DND-41 (cell line): ENCODE measurements around the gene ALG3.

Experiments used
- ATAC-seq: fragments of 200-7000 bp; cut with Tn5 transposase; 3 replicates; pipeline ENCODE4 v1.9.1; 2021; ENCODE audit warnings: low read depth; ENCODE audit not compliant: insufficient read depth
- DNase-seq: peaks from one replicate; pipeline ENCODE4 v3.0.0-alpha.2; 2020
- H2AFZ ChIP-seq: 2 replicates; pipeline ENCODE4 v1.6.0; 2012; ENCODE audit warnings: low read depth, low read length
- H3K27ac ChIP-seq: 2 replicates; pipeline ENCODE4 v1.5.1; 2012; ENCODE audit warnings: low read length, inconsistent platforms
- H3K27me3 ChIP-seq: fragments of 200-600 bp; sonication (generic); 2 replicates; pipeline ENCODE4 v1.6.0; 2012; ENCODE audit warnings: low read length, mild to moderate bottlenecking, inconsistent platforms; ENCODE audit not compliant: insufficient read depth, poor library complexity
- H3K36me3 ChIP-seq: 2 replicates; pipeline ENCODE4 v1.5.1; 2012; ENCODE audit warnings: low read length, inconsistent platforms; ENCODE audit not compliant: insufficient read depth
- H3K4me1 ChIP-seq: 2 replicates; pipeline ENCODE4 v1.5.1; 2012; ENCODE audit warnings: mild to moderate bottlenecking, low read length; ENCODE audit not compliant: insufficient read depth
- H3K4me2 ChIP-seq: 2 replicates; pipeline ENCODE4 v1.6.0; 2012; ENCODE audit warnings: mild to moderate bottlenecking, moderate library complexity, low read length, inconsistent platforms; ENCODE audit not compliant: insufficient read depth
- H3K4me3 ChIP-seq, 2 experiments: fragments of 200-600 bp in 1 of 2; shearing (Covaris generic) in 1 of 2; 2 replicates each; pipeline ENCODE4 v1.5.1; 2012 to 2016; ENCODE audit warnings: inconsistent platforms in 2 of 2, low read length in 2 of 2, mild to moderate bottlenecking in 2 of 2, low read depth in 1 of 2, moderate library complexity in 1 of 2
- H3K79me2 ChIP-seq: 2 replicates; pipeline ENCODE4 v1.6.0; 2012; ENCODE audit warnings: low read length, inconsistent platforms; ENCODE audit not compliant: insufficient read depth
- H3K9ac ChIP-seq: 2 replicates; pipeline ENCODE4 v1.6.0; 2012; ENCODE audit warnings: low read depth, mild to moderate bottlenecking, inconsistent platforms, low read length, moderate library complexity
- H3K9me3 ChIP-seq: 2 replicates; pipeline ENCODE4 v1.5.1; 2012; ENCODE audit warnings: low read length, moderate library complexity, mild to moderate bottlenecking, inconsistent platforms; ENCODE audit not compliant: insufficient read depth, severe bottlenecking
- H4K20me1 ChIP-seq: 2 replicates; pipeline ENCODE4 v1.6.0; 2012; ENCODE audit warnings: low read length; ENCODE audit not compliant: insufficient read depth
- EZH2 ChIP-seq: IDR thresholded peaks from 3 replicates; pipeline ENCODE4 v1.6.1; 2012; ENCODE audit warnings: borderline replicate concordance, low read depth, mild to moderate bottlenecking, moderate library complexity, low read length, inconsistent platforms; ENCODE audit not compliant: severe bottlenecking
- TF ChIP-seq, protein P1 (sequence below): IDR thresholded peaks from 2 replicates; pipeline ENCODE4 v1.5.1; 2012; ENCODE audit warnings: borderline replicate concordance, low read length, moderate library complexity, mild to moderate bottlenecking; ENCODE audit not compliant: poor library complexity, severe bottlenecking; ENCODE audit errors: extremely low read depth

Gene ALG3

DNA sequence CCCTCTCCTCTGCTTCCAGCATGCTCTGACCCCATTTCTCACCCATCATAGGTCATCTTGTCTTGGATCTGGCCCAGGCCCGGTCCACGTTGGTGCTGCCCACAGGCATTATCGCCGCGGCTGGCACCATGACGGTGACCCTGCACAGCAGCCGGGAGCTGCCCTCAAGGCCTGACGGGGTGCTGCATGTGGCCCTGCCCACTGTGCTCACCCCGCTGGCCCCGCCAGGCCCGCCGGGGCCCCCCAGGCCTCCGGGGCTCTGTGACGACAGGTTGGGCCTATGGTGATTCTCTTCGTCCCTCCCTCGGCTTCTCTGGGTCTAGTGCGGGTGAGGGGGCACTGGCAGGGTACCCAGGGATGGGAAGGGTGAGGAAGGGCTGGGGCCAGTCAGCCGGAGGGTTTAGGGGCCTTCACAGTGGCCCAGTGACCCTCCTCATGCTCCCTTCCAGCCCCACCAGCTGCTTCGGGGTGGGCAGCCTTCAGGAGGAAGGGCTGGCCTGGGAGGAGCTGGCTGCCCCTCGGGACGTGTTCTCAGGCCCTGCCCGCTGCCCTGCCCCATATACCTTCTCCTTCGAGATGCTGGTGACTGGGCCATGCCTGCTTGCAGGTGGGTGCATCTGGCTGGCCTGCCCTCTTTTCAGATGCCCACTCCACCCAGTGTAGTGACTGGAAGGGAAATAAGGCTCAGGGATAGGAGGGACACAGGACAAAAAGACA lies 15.5 kb downstream of the ALG3 start:
- Histone ChIP-seq H3K79me2 (no peaks in the 10 kb centered on the region), H3K4me3 (no peak overlapping the region), H3K4me2 (no peak overlapping the region), H2AFZ (no peak overlapping the region), H3K9me3 (no peaks in the 10 kb centered on the region), H3K36me3 (no peaks in the 10 kb centered on the region), H3K27ac (no peak overlapping the region), H3K4me1 (peaks cover 18% of the 10 kb centered on the region), H3K9ac (no peak overlapping the region), H3K27me3 (peaks cover 34% of the 10 kb centered on the region), H4K20me1 (0 out of 2 replicates have a peak, but pooled peaks cover 2% of the 10 kb centered on the region)
- ATAC-seq, result no peak
- TF ChIP-seq EZH2, result no peak
- TF ChIP-seq, protein P1, sequence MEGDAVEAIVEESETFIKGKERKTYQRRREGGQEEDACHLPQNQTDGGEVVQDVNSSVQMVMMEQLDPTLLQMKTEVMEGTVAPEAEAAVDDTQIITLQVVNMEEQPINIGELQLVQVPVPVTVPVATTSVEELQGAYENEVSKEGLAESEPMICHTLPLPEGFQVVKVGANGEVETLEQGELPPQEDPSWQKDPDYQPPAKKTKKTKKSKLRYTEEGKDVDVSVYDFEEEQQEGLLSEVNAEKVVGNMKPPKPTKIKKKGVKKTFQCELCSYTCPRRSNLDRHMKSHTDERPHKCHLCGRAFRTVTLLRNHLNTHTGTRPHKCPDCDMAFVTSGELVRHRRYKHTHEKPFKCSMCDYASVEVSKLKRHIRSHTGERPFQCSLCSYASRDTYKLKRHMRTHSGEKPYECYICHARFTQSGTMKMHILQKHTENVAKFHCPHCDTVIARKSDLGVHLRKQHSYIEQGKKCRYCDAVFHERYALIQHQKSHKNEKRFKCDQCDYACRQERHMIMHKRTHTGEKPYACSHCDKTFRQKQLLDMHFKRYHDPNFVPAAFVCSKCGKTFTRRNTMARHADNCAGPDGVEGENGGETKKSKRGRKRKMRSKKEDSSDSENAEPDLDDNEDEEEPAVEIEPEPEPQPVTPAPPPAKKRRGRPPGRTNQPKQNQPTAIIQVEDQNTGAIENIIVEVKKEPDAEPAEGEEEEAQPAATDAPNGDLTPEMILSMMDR, result no peak
- no peak for DNase-seq

DNA sequence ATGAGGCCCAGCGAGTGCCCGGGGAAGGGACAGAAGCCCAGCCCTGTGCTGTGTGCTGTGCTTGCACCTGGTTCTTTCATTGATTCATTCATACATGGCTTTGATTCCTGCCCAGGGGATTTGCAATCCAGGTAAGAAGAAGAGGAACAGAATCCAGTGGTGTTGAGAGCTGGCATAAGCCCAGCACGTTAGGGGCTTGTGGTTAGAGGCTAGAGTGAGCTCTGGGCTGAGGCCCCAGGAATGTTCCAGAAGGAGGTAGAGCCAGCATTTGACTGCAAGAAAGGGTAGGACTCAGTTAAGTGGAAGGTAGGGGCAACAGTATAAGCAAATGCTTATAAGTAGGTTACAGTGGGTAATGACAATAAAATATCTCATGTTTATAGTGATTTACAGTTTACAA lies 17.1 kb downstream of the ALG3 start:
- DNase-seq (no peak), ATAC-seq (no peak)
- no peaks in the 10 kb centered on the region for H3K9me3 ChIP-seq
- no peak overlapping the region for H3K4me2 ChIP-seq
- no peaks in the 10 kb centered on the region for H3K36me3 ChIP-seq
- no peak overlapping the region for H3K27ac ChIP-seq
- H3K4me3 ChIP-seq, result no peak overlapping the region
- no peaks in the 10 kb centered on the region for H3K79me2 ChIP-seq
- peaks cover 42% of the 10 kb centered on the region for H3K27me3 ChIP-seq
- H4K20me1 ChIP-seq, result peaks cover 8% of the 10 kb centered on the region; the same call in 1 of the 2 replicates
- H3K9ac ChIP-seq, result no peak overlapping the region
- TF ChIP-seq, protein P1, result no peak
- no peak for TF ChIP-seq EZH2
- peaks cover 18% of the 10 kb centered on the region for H3K4me1 ChIP-seq
- no peak overlapping the region for H2AFZ ChIP-seq

DNA sequence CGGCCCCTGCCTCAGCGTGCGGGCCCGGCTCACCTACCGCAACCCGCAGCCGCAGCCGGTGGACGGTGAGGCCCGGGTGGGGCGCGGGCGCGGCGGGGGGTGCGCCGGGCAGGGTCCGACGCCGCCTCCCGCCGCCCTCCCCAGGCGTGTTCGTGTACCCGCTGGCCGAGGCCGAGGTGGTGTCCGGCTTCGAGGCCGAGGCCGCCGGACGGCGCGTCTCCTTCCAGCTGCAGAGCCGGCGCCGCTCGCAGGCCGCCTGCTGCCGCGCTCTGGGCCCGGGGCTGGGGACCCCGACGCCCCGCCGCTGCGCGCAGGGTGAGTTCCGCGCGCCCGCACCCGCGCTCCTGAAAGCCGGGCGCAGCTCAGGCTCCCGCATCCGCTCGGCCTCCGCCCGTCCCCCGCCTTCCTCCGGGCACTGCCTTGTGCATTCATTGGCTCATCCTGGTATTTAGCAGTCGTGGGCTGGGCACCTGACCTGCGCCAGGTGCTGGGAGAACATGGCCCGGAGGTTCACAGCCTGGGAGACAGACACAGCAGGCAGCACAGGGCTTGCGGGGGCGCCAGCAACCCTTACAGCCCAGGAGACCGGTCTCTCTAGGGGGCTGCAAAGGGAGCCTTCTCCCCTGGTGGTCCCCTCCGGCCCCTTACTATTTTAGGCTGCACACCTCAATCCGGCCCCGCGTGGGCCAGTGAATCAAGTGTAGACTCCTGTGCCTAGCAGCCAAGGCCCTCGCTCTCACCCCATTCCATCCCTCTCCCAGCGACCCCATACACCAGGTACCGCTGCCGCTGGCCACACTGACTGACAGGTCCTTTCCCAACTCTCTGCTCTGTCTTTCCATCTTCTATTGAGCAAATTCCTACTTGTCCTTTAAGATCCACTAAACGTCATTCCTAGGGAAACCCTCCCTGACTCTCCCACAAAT lies 17.9 kb downstream of the ALG3 start:
- Histone ChIP-seq H3K4me1 (peaks cover 18% of the 10 kb centered on the region), H3K27me3 (peaks cover 42% of the 10 kb centered on the region), H3K9me3 (no peaks in the 10 kb centered on the region), H3K4me2 (no peak overlapping the region), H3K36me3 (no peaks in the 10 kb centered on the region), H3K9ac (no peak overlapping the region), H3K4me3 (no peak overlapping the region), H2AFZ (no peak overlapping the region), H3K27ac (no peak overlapping the region), H3K79me2 (no peaks in the 10 kb centered on the region), H4K20me1 (peaks cover 8% of the 10 kb centered on the region; the same call in 1 of the 2 replicates)
- ATAC-seq (no peak), DNase-seq (no peak)
- TF ChIP-seq, protein P1, result no peak
- TF ChIP-seq EZH2, result no peak
